ENCODE data around the gene SKAP2. TPM values are rescaled to one million over a fixed set of nuclear protein-coding genes. Genes with fewer than 3 reads are reported as not detected.
A peak's percentile ranks its signal among the peaks of the same experiment; 100 is the strongest.
"Not testable (repeated sequence)": the region's sequence is repeated elsewhere in the genome, so short reads cannot be mapped to it uniquely, and the experiment has no call there.

SKAP2 gene
- total RNA-seq, 1 experiment from 2014 or later: 33.8 TPM

GRCh38 chr7:26857506-26858240 is 6.7 kb downstream of the SKAP2 start:
- DNase-seq (ENCODE audit: low read depth): peak; percentile 74

GRCh38 chr7:26857170-26857505 is 7.3 kb downstream of the SKAP2 start:
- DNase-seq (ENCODE audit: low read depth): no peak

- DNase-seq (ENCODE audit: low read depth): peak; percentile 45
Observed at GRCh38 chr7:26856176-26856985, 8.0 kb downstream of the SKAP2 start.

GRCh38 chr7:26854876-26855855 is 9.2 kb downstream of the SKAP2 start:
- no peak for DNase-seq (ENCODE audit: low read depth)

- peak; percentile 56 for DNase-seq (ENCODE audit: low read depth)
Observed at GRCh38 chr7:26853788-26854393, 10.5 kb downstream of the SKAP2 start.

GRCh38 chr7:26850193-26850651 is 14.2 kb downstream of the SKAP2 start:
- DNase-seq (ENCODE audit: low read depth): peak; percentile 85

GRCh38 chr7:26843705-26844104 is 20.7 kb downstream of the SKAP2 start:
- DNase-seq (ENCODE audit: low read depth): no peak

GRCh38 chr7:26842897-26843296 is 21.5 kb downstream of the SKAP2 start:
- no peak for DNase-seq (ENCODE audit: low read depth)

GRCh38 chr7:26841003-26841739 is 23.2 kb downstream of the SKAP2 start:
- no peak for DNase-seq (ENCODE audit: low read depth)

- DNase-seq (ENCODE audit: low read depth): not testable (repeated sequence)
Observed at GRCh38 chr7:26836793-26837192, 27.6 kb downstream of the SKAP2 start.

GRCh38 chr7:26815426-26815825 is 49.0 kb downstream of the SKAP2 start:
- no peak for DNase-seq (ENCODE audit: low read depth)

- peak; percentile 6 for DNase-seq (ENCODE audit: low read depth)
Observed at GRCh38 chr7:26813432-26813831, 51.0 kb downstream of the SKAP2 start.

- DNase-seq (ENCODE audit: low read depth): no peak
Observed at GRCh38 chr7:26794541-26794940, 69.8 kb downstream of the SKAP2 start.

GRCh38 chr7:26792576-26792975 is 71.8 kb downstream of the SKAP2 start:
- DNase-seq (ENCODE audit: low read depth): no peak

GRCh38 chr7:26792006-26792405 is 72.4 kb downstream of the SKAP2 start:
- DNase-seq (ENCODE audit: low read depth): no peak

GRCh38 chr7:26789481-26790184 is 74.8 kb downstream of the SKAP2 start:
- no peak for DNase-seq (ENCODE audit: low read depth)

- no peak for DNase-seq (ENCODE audit: low read depth)
Observed at GRCh38 chr7:26787701-26788100, 76.7 kb downstream of the SKAP2 start.

- DNase-seq (ENCODE audit: low read depth): no peak
Observed at GRCh38 chr7:26784118-26784517, 80.3 kb downstream of the SKAP2 start.

GRCh38 chr7:26782501-26782900 is 81.9 kb downstream of the SKAP2 start:
- peak; percentile 31 for DNase-seq (ENCODE audit: low read depth)

- DNase-seq (ENCODE audit: low read depth): no peak
Observed at GRCh38 chr7:26779978-26780595, 84.3 kb downstream of the SKAP2 start.
